Ishikawa (cell line): ENCODE results near the gene STARD4.

Source experiments
- CEBPB ChIP-seq: IDR thresholded peaks from 2 replicates; pipeline ENCODE4 v1.6.1; 2012
- EGR1 ChIP-seq: IDR thresholded peaks from 2 replicates; pipeline ENCODE4 v1.6.1; 2012
- EP300 ChIP-seq: IDR thresholded peaks from 2 replicates; pipeline ENCODE4 v1.6.1; 2012; ENCODE audit warnings: borderline replicate concordance
- FOXM1 ChIP-seq: IDR thresholded peaks from 2 replicates; pipeline ENCODE4 v1.6.1; 2012; ENCODE audit warnings: low read depth, borderline replicate concordance
- TAF1 ChIP-seq: IDR thresholded peaks from 2 replicates; pipeline ENCODE4 v1.6.1; 2012; ENCODE audit warnings: low read depth, mild to moderate bottlenecking
- TCF12 ChIP-seq: IDR thresholded peaks from 2 replicates; pipeline ENCODE4 v1.6.1; 2012; ENCODE audit warnings: low read depth
- TEAD4 ChIP-seq: IDR thresholded peaks from 2 replicates; pipeline ENCODE4 v1.6.1; 2012
- YY1 ChIP-seq: IDR thresholded peaks from 2 replicates; pipeline ENCODE4 v1.6.1; 2012; ENCODE audit warnings: low read depth
- ZBTB7A ChIP-seq: IDR thresholded peaks from 2 replicates; pipeline ENCODE4 v1.6.1; 2012; ENCODE audit warnings: low read depth
- TF ChIP-seq, protein P1 (sequence below): IDR thresholded peaks from 2 replicates; pipeline ENCODE4 v1.6.1; 2012

GRCh38 chr5:111548348-111548950 lies 36.1 kb upstream of the STARD4 start:
- TF ChIP-seq, protein P1, sequence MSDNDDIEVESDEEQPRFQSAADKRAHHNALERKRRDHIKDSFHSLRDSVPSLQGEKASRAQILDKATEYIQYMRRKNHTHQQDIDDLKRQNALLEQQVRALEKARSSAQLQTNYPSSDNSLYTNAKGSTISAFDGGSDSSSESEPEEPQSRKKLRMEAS = no peak
- TF ChIP-seq TCF12 (no peak), CEBPB (no peak), TEAD4 (no peak), ZBTB7A (no peak), FOXM1 (no peak), EP300 (no peak), EGR1 (no peak), TAF1 (no peak), YY1 (no peak)
